GM21576 (cell line): Measurements from ENCODE around the gene CMTR1.

Experiments
- ATAC-seq: cut with Tn5 transposase; IDR thresholded peaks from one replicate; pipeline ENCODE4 v1.9.1; 2021; ENCODE audit warnings: mild to moderate bottlenecking, moderate library complexity; ENCODE audit not compliant: unreplicated experiment

The CMTR1 gene

GRCh38 chr6:37477191-37477590 is 44.2 kb downstream of the CMTR1 start:
- no peak for ATAC-seq

- no peak for ATAC-seq
These were observed 44.8 kb downstream of the CMTR1 start for GRCh38 chr6:37477656-37478435.

- ATAC-seq, result no peak
These were observed 45.8 kb downstream of the CMTR1 start for GRCh38 chr6:37478827-37479226.

GRCh38 chr6:37479266-37479854 is 46.3 kb downstream of the CMTR1 start:
- ATAC-seq, result no peak

GRCh38 chr6:37480118-37480736 is 47.2 kb downstream of the CMTR1 start:
- no peak for ATAC-seq

- ATAC-seq, result no peak
These were observed 48.0 kb downstream of the CMTR1 start for GRCh38 chr6:37480951-37481534.

GRCh38 chr6:37481711-37482605 is 48.9 kb downstream of the CMTR1 start:
- ATAC-seq, result no peak

GRCh38 chr6:37482606-37483251 is 49.7 kb downstream of the CMTR1 start:
- ATAC-seq, result no peak

- no peak for ATAC-seq
These were observed 50.4 kb downstream of the CMTR1 start for GRCh38 chr6:37483252-37483901.

- ATAC-seq, result no peak
These were observed 51.1 kb downstream of the CMTR1 start for GRCh38 chr6:37483917-37484785.

- ATAC-seq, result no peak
These were observed 51.8 kb downstream of the CMTR1 start for GRCh38 chr6:37484786-37485170.

GRCh38 chr6:37485291-37485702 is 52.3 kb downstream of the CMTR1 start:
- no peak for ATAC-seq

- no peak for ATAC-seq
These were observed 53.3 kb downstream of the CMTR1 start for GRCh38 chr6:37486121-37486839.

- no peak for ATAC-seq
These were observed 54.8 kb downstream of the CMTR1 start for GRCh38 chr6:37487591-37488380.

- no peak for ATAC-seq
These were observed 55.5 kb downstream of the CMTR1 start for GRCh38 chr6:37488476-37488875.

- no peak for ATAC-seq
These were observed 56.8 kb downstream of the CMTR1 start for GRCh38 chr6:37489697-37490336.
